DND-41 (cell line): ENCODE measurements around the gene COL20A1.

Experiments used
- EZH2 ChIP-seq: IDR thresholded peaks from 3 replicates; pipeline ENCODE4 v1.6.1; 2012; ENCODE audit warnings: borderline replicate concordance, low read depth, mild to moderate bottlenecking, moderate library complexity, low read length, inconsistent platforms; ENCODE audit not compliant: severe bottlenecking
- TF ChIP-seq, protein P1 (sequence below): IDR thresholded peaks from 2 replicates; pipeline ENCODE4 v1.5.1; 2012; ENCODE audit warnings: borderline replicate concordance, low read length, moderate library complexity, mild to moderate bottlenecking; ENCODE audit not compliant: poor library complexity, severe bottlenecking; ENCODE audit errors: extremely low read depth

DNA sequence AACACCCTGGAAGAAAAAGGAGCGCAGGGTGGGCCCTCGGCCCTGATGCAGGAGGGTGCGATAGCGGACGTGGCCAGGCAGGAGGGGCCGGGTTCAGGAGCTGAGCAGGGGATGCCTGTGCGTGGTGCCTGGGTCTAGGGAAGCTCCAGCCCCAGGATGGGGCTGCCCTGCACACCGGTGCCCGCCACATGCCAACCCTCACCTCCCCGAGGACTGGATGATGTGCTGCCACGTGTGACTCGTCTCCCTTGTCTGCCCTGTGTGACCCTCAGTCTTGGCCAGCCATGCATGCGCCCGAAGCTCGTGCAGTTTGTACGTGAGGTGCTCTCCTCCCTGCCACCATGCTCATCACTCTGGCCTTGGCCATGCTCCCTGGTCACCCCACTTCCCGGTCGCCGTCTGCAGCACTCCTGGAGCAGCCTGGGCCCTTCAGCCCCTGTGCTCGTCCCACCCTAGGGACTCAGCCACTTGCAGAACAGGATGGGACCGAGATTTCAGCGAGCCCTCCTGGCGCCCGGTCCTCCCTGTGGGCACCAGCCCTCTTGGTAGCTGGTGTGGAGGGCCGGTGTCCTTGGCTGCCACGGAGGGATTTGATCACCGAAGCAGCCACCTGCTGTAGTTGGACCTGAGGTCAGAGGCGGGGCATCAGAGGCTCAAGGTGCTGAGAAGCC, 4.3 kb upstream of the COL20A1 start:
- TF ChIP-seq, protein P1, sequence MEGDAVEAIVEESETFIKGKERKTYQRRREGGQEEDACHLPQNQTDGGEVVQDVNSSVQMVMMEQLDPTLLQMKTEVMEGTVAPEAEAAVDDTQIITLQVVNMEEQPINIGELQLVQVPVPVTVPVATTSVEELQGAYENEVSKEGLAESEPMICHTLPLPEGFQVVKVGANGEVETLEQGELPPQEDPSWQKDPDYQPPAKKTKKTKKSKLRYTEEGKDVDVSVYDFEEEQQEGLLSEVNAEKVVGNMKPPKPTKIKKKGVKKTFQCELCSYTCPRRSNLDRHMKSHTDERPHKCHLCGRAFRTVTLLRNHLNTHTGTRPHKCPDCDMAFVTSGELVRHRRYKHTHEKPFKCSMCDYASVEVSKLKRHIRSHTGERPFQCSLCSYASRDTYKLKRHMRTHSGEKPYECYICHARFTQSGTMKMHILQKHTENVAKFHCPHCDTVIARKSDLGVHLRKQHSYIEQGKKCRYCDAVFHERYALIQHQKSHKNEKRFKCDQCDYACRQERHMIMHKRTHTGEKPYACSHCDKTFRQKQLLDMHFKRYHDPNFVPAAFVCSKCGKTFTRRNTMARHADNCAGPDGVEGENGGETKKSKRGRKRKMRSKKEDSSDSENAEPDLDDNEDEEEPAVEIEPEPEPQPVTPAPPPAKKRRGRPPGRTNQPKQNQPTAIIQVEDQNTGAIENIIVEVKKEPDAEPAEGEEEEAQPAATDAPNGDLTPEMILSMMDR, result no peak
- no peak for TF ChIP-seq EZH2
